NK-92 treated with Interleukin-12 subunit alpha and Interleukin-12 subunit beta, amount 100 ng/mL, for 24 hours (cell line): Measurements from ENCODE around the gene GREB1L.

ENCODE experiments used
- DNase-seq: peaks from one replicate; lab custom pipeline; 2025; lab: John Stamatoyannopoulos, UW

Gene GREB1L

DNA sequence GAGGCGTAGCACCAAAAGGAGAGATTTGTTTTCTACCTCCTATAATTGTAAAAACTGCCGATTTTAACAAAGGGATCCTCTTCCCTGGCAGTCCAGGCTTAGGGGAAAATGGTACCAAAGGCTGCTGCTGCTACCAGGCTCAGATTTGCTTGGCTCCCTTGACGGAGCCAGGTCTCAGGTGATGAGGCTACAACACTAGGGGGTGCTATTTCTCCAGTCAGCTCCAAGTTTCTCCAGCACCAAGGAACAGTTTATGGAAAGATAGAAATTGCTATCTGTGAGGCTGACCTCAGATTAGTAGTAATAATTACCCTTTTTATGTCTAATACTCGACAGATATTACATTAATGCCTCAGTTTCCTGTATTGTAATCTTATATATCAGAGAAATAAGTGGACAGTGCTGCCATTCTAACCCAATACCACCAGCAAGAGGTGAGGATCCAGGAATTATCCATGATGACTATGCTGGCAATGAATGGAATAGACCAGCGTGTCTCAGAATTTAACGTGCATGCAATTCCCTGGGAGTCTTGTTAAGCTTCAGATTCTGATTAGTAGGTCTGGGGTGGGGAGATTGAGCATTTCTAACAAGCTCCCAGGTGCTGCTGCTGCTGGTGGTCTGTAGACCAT is 247.2 kb downstream of the GREB1L start:
- DNase-seq: no peak

DNA sequence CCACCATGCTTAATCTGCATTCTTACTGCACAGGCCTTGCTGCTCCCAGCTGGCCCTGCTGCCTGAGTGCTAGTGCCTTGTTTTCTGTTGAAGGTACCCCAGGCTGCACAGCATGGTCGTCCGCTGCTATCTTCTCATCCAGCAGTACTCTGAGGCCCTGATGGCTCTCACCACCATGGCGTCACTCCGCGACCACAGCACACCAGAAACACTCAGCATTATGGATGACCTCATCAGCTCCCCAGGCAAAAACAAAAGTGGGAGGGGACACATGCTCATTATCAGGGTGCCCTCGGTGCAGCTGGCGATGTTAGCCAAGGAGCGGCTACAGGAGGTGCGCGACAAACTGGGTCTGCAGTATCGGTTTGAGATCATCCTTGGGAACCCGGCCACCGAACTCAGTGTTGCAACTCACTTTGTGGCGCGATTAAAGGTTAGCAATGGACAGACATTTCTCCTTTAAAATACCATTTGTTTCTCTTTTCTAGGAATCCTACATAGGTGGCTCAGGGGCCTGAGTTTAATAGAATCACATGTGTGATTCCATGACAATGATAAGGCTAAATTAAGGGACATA is 248.0 kb downstream of the GREB1L start:
- no peak for DNase-seq

DNA sequence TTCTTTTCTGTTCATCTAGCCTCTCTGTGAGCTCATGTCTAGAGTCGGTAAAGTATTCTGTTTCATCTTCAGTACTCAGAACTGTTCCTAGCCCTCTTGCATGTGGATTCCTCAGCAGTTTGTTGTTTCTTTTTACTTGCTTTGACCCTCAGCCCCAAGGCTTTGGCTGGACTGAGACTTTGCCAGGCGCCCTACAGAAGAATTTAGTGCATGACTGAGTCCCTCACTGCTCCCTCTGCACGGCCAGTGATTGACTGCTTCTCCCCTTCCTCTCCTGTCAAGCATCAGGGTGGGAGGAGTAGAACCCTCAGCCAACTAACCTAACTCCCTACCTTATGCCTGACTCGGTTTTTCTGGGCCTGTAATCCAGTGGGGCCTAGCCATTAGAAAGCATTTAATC is 248.7 kb downstream of the GREB1L start:
- DNase-seq: no peak

DNA sequence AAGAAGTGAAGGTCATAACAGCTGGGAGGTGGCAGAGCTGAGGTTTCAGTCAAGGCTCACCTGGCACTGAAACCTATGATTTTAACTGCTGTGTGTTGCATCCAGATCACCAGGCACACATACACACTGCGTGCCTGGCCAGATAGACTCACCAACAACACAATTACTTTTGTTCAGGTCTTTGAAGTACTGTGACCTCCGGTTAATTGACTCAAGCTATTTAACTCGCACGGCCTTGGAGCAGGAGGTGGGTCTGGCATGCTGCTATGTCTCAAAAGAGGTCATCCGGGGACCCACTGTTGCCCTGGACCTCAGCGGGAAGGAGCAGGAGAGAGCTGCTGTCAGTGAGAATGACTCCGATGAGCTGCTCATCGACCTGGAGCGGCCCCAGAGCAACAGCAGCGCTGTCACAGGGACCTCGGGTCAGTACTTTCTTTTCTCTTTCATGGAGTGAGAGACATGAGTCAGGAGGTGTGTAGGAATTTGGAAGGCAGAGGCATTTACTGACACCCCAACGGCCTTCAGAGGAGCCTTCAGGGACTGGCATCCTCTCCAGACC is 254.3 kb downstream of the GREB1L start:
- DNase-seq: no peak

DNA sequence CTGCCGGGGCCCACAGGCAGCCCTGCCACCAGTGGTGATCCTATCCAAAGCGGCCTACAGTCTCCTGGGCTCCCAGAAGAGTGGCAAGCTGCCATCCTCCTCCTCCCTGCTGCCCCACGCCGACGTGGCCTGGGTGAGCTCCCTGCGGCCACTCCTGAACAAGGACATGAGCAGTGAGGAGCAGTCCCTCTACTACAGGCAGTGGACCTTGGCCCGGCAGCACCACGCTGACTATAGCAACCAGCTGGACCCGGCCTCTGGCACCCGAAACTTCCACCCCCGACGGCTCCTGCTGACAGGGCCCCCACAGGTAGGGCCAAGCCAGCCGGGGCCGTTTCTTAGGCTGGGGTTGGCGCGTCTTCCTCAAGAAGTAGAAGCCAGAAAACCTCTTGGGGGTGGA is 258.0 kb downstream of the GREB1L start:
- DNase-seq: no peak

DNA sequence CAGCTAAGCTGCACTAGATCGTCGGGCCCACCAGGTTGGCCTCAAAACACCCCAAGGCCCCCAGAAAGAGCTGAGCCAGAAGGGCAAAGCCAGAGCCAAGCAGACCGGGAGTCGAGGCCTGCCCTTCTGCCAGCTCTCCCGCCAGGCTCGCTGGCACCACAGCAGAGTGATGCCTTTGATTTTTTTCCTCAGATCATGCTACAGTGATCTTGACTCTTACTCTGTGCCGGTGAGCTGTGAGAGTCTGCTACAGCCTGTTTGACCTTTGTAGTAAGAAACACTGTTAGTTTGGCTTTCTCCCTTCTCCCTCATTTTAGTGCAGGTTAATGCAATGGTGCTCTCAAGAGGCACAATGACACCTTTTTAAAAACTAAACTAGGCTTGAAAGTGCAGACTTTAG is 260.6 kb downstream of the GREB1L start:
- DNase-seq: no peak

DNA sequence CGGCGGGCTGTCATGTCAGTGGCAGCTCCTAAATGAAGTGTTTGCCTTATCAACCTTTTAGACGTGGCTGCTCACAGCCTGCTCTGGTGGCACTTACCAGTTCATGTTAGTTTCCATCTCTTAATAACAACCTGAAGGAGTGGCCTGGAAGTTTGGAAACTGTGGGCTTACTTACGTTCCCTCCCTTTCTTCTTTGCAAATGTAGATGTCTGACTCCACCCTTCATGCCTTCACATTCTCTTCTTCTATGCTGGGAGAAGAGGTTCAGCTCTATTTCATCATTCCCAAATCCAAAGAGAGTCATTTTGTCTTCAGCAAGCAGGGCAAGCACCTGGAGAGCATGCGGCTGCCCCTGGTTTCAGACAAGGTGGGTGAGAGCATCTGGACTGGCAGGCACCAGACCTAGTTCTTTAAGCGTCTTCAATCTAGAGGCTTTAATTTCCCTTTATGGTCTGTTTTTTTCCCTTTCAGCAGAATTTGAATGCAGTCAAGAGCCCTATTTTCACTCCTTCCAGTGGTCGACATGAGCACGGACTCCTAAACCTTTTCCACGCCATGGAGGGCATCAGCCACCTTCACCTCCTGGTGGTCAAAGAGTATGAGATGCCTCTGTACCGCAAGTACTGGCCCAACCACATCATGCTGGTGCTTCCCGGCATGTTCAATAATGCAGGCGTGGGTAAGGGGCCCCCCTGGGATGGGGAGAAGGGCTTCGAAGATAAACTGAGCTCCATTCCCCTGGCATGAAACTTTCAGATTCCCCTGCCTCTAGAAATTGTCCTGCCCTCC is 266.1 kb downstream of the GREB1L start:
- no peak for DNase-seq

DNA sequence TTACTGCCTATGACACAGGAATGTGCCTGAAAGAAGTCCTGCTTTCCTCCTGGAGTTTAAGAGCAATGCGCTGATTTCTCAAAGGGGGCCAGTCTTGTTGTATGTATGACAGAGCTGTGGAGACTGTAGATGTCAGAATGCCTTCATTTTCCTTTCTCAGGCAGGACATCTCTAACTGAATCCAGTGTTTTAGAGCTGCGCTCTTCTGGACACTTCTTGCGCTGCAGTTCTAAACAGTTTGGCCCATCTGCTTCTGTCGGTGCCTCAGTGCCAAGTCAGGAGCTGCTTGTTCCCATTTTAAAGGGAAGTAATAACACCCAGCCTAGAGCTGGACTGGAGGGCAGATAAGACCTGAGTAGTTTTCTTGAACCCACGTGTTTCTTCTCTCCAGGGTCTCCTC is 267.0 kb downstream of the GREB1L start:
- no peak for DNase-seq

DNA sequence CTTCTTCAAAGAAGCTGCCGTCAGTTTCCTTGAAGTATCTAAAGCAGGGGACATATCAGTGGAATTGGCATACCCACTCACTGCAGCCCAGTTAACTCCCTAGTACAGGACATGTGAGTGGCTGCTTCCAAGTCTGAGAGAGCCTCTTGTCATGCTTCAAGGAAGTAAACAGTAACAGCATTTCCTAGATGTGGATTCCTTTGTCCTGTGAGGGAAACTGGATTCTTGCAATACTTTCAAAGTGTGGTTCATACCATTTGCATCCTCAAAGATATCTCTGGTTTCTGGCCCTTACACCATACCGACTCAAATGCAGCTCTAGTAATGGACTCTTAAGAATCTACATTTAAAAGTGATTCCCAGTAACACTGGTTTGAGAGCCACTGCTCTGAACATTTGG is 271.3 kb downstream of the GREB1L start:
- no peak for DNase-seq

DNA sequence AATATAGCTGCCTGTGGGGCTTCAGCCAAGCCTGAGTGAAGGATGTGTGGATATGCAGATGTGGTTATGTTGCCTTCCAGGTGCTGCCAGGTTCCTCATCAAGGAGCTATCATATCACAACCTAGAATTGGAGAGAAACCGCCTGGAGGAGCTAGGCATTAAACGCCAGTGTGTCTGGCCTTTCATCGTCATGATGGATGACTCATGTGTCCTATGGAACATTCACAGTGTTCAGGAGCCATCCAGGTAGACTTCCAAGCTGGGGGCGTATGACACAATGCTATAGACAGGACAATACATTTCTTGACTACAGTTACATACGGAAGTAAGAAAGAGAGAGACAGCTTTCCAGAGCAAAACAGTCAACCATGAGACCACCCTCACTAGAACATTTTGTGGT is 271.7 kb downstream of the GREB1L start:
- no peak for DNase-seq

DNA sequence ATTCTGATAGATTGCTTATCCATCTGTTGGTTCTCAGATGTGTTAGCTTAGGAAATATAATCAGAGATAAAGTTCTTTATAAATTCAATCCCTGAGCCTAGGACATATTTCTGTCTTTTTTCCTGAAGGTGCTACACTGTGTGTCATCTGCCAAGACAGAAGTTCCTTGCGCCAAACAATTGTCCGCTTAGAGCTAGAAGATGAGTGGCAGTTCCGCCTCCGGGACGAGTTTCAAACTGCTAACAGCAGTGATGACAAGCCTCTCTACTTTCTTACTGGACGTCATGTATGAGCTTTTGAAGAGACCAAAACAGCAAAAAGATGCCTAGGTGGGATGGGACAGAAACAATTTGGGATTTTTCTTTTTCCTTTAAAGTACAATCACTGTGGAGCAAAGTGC is 280.5 kb downstream of the GREB1L start:
- DNase-seq: no peak

DNA sequence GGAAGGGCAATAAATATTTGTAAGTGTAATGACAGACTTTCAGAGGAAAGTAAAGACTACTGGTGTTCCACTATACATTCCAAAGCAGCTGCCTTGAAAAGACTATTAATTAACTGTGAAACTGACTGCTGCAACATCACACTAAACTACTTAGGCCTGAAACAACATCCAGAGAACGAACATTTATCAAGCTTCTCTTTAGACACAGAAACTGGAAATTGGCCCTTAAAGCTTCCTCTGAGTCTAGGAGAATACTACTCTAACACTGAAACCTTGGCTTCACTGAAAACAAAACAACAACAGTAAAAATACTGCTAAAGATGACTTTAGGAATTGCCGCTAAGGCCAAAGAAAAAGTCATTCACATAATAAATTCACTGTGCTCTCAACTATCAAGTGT is 283.9 kb downstream of the GREB1L start:
- no peak for DNase-seq

DNA sequence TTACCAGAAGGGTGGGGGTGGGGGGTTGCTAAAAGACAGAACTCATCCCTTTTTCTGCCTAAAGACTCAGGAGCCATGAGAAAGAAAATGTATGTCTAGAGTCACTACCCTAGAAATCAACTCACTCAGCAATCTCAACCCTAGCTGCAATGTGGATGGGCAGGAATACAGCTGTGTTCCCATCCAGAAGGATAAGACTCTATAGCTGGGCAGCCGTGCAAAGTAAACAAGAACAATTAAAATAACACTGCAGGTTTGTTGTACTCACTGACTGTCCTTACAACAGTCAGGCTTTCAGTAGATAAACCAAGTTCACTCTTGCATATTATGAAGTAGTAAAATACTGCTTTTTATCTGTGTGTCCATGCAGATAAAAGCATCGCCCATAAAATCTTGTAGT is 284.4 kb downstream of the GREB1L start:
- DNase-seq: no peak

DNA sequence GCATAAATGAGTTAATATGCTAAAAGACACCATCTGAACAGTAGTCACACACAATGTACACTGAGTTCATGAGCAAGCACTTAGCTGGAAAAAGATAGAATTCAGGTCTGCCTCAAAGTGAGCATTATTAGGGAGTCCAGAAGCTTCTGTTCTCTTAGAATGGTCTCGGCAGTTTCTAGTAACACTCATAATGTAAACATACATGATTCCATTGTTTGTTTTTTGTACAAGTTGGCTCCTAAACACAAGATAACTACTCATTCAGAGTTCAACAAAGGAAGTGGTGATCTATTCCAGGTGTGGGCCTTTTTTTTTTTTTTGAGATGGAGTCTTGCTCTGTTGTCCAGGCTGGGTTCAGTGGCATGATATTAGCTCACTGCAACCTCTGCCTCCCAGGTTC is 292.3 kb downstream of the GREB1L start:
- DNase-seq: no peak

DNA sequence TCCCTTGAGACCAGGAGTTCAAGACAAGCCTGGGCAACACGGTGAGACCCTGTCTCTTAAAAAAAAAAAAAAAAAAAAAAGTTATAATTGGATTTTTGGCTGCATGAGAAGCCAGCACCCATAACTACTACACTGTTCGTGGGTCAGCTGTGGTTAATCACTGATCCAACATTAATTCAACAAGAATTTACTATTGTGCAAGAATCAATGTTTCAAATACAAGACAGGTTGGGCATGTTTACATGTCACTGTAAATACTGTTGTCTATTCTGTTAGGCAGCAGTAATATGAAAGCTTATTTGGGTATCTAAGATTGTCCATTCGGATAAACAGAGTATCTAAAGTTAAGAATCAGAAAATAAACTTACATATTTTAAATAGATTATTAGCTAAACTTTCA is 296.2 kb downstream of the GREB1L start:
- DNase-seq: no peak

DNA sequence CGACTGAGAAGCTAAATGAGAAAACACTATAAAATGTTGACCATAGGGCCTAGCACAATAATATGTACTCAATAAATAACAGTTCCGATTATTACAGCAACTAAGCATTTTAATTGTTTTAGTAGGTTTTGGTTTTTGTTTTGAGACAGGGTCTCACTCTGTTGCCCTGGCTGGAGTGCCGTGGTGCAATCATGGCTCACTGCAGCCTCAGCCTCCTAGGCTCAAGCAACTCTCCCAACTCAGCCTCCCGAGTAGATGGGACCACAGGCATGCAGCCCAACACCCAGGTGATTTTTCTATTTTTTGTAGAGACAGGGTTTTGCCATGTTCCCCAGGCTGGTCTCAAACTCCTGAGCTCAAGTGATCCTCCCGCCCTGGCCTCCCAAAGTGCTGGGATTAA is 304.4 kb downstream of the GREB1L start:
- no peak for DNase-seq

DNA sequence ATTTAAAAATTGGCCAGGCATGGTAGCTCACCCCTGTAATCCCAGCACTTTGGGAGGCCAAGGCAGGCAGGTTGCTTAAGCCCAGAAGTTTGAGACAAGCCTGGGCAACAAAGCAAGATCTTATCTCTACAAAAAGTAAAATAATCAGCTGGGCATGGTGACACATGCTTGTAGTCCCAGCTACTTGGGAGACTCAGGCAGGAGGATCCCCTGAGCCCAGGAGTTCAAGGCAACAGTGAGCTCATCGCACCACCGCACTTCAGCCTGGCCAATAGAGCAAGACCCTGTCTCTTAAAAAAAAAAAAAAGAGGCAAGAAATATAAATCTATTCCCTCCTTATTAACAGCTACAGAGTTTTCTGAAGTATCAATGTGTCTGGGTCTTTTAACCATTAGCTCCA is 306.6 kb downstream of the GREB1L start:
- no peak for DNase-seq

DNA sequence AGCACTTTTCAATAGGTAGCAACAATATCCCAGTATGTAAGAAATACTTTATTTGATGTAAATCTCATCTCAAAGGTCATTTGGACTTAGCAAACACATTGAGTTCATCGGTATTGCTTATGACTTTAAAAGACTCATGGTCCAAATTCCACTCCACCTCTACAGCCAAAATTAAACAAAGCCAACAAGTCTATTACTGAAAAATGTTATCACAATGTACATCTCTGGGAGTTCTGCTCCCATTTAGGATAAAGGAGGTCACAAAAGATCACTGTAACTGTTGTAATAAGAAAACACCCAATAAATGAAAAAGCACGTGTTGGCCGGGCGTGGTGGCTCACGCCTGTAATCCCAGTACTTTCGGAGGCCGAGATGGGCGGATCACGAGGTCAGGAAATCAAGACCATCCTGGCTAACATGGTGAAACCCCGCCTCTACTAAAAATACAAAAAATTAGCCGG is 308.5 kb downstream of the GREB1L start:
- no peak for DNase-seq

DNA sequence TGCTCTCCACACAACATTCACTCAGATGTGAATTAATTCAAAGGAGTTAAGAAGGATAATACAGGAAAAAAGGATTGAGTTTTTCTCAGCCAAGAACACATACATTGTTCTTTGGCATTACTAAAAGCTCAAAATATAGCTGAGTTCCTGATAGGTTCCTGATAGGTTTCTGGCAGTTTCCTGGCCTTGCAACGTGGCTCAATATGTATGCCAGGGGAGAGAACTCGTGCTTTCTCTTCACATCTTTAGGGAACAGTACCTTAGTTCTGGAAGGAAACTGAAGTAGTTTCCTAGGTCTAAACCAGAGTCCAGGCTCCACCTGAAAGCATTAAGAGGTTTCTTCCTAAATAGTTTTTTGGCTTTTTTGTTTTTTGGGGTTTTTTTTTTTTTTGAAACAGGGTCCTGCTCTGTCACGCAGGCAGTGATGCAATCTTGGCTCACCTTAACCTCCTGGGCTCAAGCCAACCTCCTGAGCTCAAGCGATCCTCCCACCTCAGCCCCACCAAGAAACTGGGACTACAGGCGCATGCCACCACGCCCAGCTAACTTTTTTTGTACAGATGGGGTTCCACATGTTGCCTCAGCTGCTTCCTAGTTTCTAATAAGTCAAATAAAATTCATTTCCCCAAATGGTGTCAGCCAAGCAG is 315.7 kb downstream of the GREB1L start:
- DNase-seq: no peak

DNA sequence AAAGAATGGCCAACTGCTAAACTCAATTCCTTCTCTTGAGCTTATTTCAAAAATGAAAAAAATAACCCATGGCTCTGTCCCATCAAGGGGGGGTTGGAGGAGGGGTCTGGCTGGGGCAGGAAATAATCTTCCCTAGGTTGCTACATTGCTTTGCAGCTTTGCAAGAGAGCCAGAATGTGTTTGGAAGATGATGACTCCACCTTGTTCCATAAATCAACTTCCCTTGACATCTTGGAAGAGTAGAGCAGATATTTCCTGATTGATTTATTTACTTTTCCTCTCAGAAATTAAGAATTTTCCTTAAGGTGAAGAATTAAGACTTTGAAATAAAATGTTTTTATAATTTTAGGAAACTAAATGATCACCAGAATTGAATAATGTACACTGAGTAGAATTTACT is 317.2 kb downstream of the GREB1L start:
- DNase-seq: no peak

DNA sequence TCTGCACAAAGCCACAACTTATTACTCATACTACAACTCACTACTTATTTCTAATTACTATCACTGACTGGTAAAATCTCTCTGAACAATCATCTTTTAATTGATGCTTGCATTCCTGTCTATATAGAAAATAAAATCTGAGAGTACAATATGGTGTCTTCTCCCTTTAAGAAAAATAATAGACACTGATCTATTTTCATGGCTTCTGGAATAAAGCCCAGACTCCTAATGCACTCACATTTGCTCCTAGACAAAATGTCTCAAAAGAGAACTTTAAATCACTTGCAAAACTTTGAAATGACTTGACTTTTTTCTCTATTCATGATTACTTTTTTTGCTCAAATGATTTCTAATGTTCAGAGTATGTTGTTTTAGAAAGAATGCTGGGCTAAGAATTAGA is 329.7 kb downstream of the GREB1L start:
- no peak for DNase-seq
